Measurements from ENCODE around the gene NT5C3A.
"Not testable (repeated sequence)": the region's sequence is repeated elsewhere in the genome, so short reads cannot be mapped to it uniquely, and the experiment has no call there.

The NT5C3A gene

GRCh38 chr7:32979246-32979645 is 83.3 kb downstream of the NT5C3A start:
- CTCF ChIA-PET; H3K4me3 ChIP-seq (ENCODE audit: low read depth, low read length); DNase-seq (ENCODE audit: low read depth, low spot score); POLR2A ChIA-PET: not testable (repeated sequence)

GRCh38 chr7:32977159-32977558 is 85.4 kb downstream of the NT5C3A start:
- CTCF ChIA-PET; DNase-seq (ENCODE audit: low read depth, low spot score); H3K4me3 ChIP-seq (ENCODE audit: low read depth, low read length); POLR2A ChIA-PET: not testable (repeated sequence)

GRCh38 chr7:32971967-32972366 is 90.6 kb downstream of the NT5C3A start:
- H3K4me3 ChIP-seq (ENCODE audit: low read depth, low read length); POLR2A ChIA-PET; DNase-seq (ENCODE audit: low read depth, low spot score); CTCF ChIA-PET: not testable (repeated sequence)

GRCh38 chr7:32967268-32967582 is 95.4 kb downstream of the NT5C3A start:
- CTCF ChIA-PET; DNase-seq (ENCODE audit: low read depth, low spot score); H3K4me3 ChIP-seq (ENCODE audit: low read depth, low read length); POLR2A ChIA-PET: not testable (repeated sequence)

GRCh38 chr7:32966489-32967267 is 95.9 kb downstream of the NT5C3A start:
- CTCF ChIA-PET = interaction anchor here (2.9 kb wide), 1 partner anchor 142 kb away, joined by 8 read pairs; no protein-coding TSS in a partner anchor
- DNase-seq (ENCODE audit: low read depth, low spot score); POLR2A ChIA-PET; H3K4me3 ChIP-seq (ENCODE audit: low read depth, low read length): not testable (repeated sequence)

- CTCF ChIA-PET = interaction anchor here (0.6 to 2.9 kb wide), 6 partner anchors 82 to 144 kb away, joined by 3 to 8 read pairs (median 4); partner anchors contain the start of gene NT5C3A
- DNase-seq (ENCODE audit: low read depth, low spot score); POLR2A ChIA-PET; H3K4me3 ChIP-seq (ENCODE audit: low read depth, low read length): not testable (repeated sequence)
These were observed 98.0 kb downstream of the NT5C3A start for GRCh38 chr7:32964461-32965159.

Data from AG04449 (cell line).